Muscle layer of colon (tissue), 2 donors: ENCODE data around the gene IL31RA.

Experiments
- H3K27ac ChIP-seq: one replicate; pipeline ENCODE4 v1.7.0; 2013; ENCODE audit warnings: low read depth, mild to moderate bottlenecking, low read length, moderate library complexity
- H3K27me3 ChIP-seq, 2 donors: one replicate each; pipeline ENCODE4 v1.7.0; 2013; ENCODE audit warnings: low read length in 2 of 2, mild to moderate bottlenecking in 2 of 2; ENCODE audit not compliant: insufficient read depth in 2 of 2, control insufficient read depth in 1 of 2
- H3K36me3 ChIP-seq: one replicate; pipeline ENCODE4 v1.7.0; 2013; ENCODE audit warnings: mild to moderate bottlenecking, low read length; ENCODE audit not compliant: insufficient read depth
- H3K4me1 ChIP-seq: one replicate; pipeline ENCODE4 v1.7.0; 2013; ENCODE audit warnings: mild to moderate bottlenecking, low read length; ENCODE audit not compliant: insufficient read depth
- H3K4me3 ChIP-seq, 2 donors: one replicate each; pipeline ENCODE4 v1.7.0; 2013; ENCODE audit warnings: low read length in 2 of 2, low read depth in 1 of 2, mild to moderate bottlenecking in 1 of 2, moderate library complexity in 1 of 2
- H3K9ac ChIP-seq: one replicate; pipeline ENCODE4 v1.7.0; 2013; ENCODE audit warnings: low read length
- H3K9me3 ChIP-seq: one replicate; pipeline ENCODE4 v1.7.0; 2013; ENCODE audit warnings: mild to moderate bottlenecking, low read length
- donor health status: abdominal sarcoma.
- donor health status: Adenocarcinoma of cecum.

The IL31RA gene

DNA sequence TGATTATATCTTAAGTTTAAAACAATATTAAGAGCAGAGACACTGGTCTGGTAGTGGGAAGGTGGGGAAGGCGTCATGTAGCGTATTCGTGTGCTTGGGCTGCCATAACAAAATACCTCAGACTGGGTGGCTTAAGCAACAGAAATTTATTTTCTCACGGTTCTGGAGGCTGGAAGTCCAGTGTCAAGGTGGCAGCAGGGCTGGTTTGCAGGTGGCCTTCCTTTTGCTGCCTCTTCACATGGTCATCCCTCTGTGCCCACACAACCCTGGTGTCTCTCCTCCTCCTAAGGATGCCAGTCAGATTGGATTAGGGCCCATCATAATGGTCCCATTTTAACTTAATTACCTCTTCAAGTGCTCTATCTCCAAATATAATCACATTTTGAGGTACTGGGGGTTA is 9.6 kb downstream of the IL31RA start:
- Histone ChIP-seq H3K4me3 (no peak overlapping the region), H3K9ac (no peak overlapping the region), H3K36me3 (no peaks in the 10 kb centered on the region), H3K27ac (no peak overlapping the region), H3K9me3 (no peaks in the 10 kb centered on the region), H3K27me3 (no peaks in the 10 kb centered on the region), H3K4me1 (no peaks in the 10 kb centered on the region)

DNA sequence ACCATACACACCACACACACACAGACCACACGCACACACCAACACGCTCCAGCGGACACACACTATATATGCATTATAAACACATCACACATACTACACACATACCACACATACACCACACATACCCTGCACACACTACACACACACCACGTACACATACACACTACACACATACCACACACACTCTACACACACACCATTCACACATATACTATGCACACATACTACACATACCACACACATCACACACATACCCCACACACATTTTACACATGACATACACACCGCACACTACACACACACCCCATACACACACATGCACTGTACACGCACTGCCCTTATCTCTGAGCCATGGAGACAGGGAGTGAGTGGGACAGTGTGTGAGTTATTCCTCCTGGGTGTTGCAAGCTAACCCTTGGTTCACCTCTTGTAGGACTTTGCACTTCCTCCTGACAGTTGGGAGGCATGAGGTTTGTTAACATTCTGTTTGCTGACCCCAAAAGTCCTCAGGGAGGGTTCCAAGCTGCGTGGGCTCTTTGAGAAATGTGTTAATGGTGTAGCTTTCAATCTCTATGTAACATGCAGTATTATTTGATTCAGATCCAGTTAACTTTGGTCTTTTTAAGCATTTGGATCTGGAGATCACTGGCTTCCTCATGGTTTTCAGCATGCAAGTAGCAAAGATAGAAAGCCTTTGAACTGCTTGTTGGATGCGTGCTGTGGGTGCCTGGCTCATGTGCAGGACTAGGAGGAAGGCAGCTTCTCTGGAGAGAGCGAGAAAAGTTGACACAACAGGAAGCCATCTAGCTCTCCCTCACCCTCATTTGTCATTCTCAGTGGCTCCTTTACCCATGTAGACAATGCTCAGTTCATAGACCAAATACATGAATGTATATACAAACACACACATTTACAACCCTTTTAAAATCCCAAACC is 13.7 kb downstream of the IL31RA start:
- H3K4me3 ChIP-seq, result no peak overlapping the region
- H3K36me3 ChIP-seq, result no peaks in the 10 kb centered on the region
- no peak overlapping the region for H3K27ac ChIP-seq
- no peaks in the 10 kb centered on the region for H3K4me1 ChIP-seq
- H3K9ac ChIP-seq, result no peak overlapping the region
- H3K27me3 ChIP-seq, result no peaks in the 10 kb centered on the region
- no peaks in the 10 kb centered on the region for H3K9me3 ChIP-seq

DNA sequence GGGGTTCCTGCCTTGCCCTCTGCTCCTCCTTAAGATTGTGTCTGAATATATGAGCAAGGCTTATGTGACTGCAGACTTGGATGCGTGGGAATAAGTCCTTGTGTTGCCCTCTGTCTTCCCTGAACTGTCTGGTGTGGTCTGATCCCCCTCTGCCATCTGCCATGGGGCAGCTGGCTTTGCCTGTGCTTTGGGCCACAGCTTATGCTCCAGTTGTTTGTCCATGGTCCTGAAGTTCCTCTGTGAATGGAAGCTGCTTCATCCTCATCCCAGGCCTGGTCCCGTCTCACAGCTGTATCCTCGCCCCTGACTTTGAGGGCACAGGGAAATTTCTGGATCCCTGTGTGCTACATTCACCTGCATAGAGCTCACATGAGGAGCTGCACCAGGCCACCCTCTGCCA is 14.7 kb downstream of the IL31RA start:
- Histone ChIP-seq H3K9me3 (no peaks in the 10 kb centered on the region), H3K9ac (no peak overlapping the region), H3K4me1 (no peaks in the 10 kb centered on the region), H3K27ac (no peak overlapping the region), H3K4me3 (no peak overlapping the region), H3K36me3 (no peaks in the 10 kb centered on the region), H3K27me3 (no peaks in the 10 kb centered on the region)

DNA sequence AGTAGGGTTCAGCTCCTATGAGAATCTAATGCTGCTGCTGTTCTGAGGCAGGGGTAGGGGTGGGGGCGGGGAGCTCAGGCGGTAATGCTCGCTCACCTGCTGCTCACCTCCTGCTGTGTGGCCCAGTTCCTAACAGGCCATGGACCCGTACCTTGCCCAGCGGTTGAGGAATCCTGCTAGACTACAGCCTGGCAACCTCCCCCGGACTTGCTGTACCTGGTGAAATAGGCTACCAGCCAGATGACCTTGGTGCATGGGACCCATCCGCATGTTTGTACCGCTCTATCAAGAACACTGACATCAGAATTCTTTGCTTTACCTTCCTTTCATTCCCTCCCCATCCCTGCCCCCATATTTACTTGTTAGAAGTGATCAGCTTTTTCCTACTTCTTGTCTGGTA is 15.3 kb downstream of the IL31RA start:
- H3K4me3 ChIP-seq, result no peak overlapping the region
- H3K9me3 ChIP-seq, result no peaks in the 10 kb centered on the region
- H3K9ac ChIP-seq, result no peak overlapping the region
- H3K36me3 ChIP-seq, result no peaks in the 10 kb centered on the region
- no peak overlapping the region for H3K27ac ChIP-seq
- no peaks in the 10 kb centered on the region for H3K4me1 ChIP-seq
- H3K27me3 ChIP-seq, result no peaks in the 10 kb centered on the region

DNA sequence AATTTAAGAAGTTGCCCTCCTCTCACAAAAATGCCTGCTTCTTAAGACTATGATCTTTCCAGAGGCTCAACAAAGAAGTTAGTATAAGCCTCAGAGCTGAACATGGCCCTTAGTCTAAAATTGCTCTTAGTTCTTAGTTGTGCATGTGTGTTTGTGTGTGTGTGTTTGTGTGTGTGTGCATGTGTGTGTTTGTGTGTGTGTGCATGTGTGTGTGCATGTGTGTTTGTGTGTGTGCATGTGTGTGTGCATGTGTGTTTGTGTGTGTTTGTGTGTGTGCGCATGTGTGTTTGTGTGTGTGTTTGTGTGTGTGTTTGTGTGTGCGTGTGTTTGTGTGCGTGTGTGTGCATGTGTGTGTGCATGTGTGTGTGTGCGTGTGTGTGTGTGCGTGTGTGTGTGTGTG is 15.8 kb downstream of the IL31RA start:
- H3K9me3 ChIP-seq, result no peaks in the 10 kb centered on the region
- H3K4me3 ChIP-seq, result no peak overlapping the region
- no peaks in the 10 kb centered on the region for H3K27me3 ChIP-seq
- no peak overlapping the region for H3K9ac ChIP-seq
- no peak overlapping the region for H3K27ac ChIP-seq
- no peaks in the 10 kb centered on the region for H3K36me3 ChIP-seq
- no peaks in the 10 kb centered on the region for H3K4me1 ChIP-seq

DNA sequence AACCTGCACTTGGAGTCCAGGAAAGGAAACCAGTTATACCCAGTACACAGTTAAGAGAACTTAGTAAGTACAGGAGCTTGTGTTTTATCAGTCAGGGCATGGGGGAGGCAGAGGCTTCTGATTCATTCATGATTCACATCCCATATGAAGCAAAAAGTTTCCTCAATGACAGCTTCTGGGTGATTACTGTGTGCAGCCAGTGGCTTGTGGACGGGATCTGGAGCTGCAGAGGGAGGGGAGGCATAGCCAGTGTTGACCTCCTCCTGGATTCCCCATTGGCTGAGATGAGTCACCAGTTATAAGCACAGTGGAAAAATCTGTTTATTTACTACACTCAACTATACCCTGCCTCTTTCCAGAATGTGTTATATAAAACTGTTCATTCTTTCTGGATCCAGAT is 17.7 kb downstream of the IL31RA start:
- no peaks in the 10 kb centered on the region for H3K36me3 ChIP-seq
- no peak overlapping the region for H3K9ac ChIP-seq
- no peaks in the 10 kb centered on the region for H3K4me1 ChIP-seq
- H3K9me3 ChIP-seq, result no peaks in the 10 kb centered on the region
- H3K4me3 ChIP-seq, result no peak overlapping the region
- no peak overlapping the region for H3K27ac ChIP-seq
- no peaks in the 10 kb centered on the region for H3K27me3 ChIP-seq

DNA sequence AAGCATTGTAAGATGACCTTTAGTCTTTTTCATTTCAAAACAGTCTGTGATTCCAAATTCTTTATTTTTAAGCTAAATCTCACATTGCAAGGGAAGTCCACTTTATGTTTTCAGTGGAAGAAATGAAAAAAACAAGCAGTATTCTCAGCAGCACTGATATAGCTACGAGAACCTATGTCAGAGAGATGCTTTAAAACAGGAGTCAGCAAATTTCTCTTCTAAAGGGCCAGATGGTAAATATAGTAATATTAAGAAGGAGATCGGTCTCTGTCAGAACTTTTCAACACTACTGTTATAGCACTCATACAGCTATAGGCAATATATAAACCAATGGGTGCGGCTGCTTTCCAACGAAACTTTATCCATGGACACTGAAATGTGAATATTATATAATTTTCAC is 18.7 kb downstream of the IL31RA start:
- H3K27me3 ChIP-seq, result no peaks in the 10 kb centered on the region

DNA sequence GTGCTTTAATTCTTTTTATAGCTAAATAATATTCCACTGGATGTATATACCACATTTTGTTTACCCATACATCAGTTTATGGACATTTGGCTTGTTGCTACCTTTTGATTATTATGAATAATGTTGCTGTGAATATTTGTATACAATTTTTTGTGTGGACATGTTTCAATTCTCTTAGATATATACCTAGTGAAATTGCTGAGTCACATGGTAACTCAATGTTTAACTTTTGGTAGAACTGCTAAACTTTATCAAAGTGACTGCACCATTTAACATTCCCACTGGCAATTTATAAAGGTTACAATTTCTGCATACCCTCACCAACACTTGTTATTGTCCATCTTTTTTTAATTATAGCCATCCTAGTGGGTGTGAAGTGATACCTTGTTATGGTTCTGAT is 22.1 kb downstream of the IL31RA start:
- Histone ChIP-seq H3K9me3 (no peaks in the 10 kb centered on the region), H3K4me1 (no peaks in the 10 kb centered on the region), H3K36me3 (no peaks in the 10 kb centered on the region), H3K27me3 (no peaks in the 10 kb centered on the region), H3K9ac (no peak overlapping the region), H3K4me3 (no peak overlapping the region), H3K27ac (no peak overlapping the region)

More for the DNA sequence above, 18.7 kb downstream of the IL31RA start:
- no peak overlapping the region for H3K27ac ChIP-seq
- no peaks in the 10 kb centered on the region for H3K4me1 ChIP-seq
- H3K36me3 ChIP-seq, result no peaks in the 10 kb centered on the region
- no peak overlapping the region for H3K4me3 ChIP-seq
- H3K9me3 ChIP-seq, result no peaks in the 10 kb centered on the region
- H3K9ac ChIP-seq, result no peak overlapping the region

DNA sequence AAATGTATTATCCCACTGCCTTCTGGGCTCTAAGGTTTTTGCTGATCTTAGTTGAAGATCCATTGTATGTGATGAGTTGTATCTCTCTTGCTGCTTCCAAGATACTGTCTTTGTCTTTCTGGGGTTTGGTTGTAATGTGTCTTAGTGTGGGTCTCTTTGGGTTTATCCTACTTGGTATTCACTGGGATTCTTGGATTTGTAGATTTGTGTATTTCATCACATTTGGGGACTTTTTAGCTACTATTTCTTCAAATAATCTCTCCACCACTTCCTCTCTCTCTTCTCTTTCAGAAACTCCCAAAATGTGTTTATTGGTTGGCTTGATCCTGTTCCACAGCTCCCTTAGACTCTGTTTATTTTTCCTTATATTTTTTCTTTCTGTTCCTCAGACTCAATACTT is 26.5 kb downstream of the IL31RA start:
- Histone ChIP-seq H3K27ac (no peak overlapping the region), H3K4me1 (no peaks in the 10 kb centered on the region), H3K27me3 (no peaks in the 10 kb centered on the region), H3K4me3 (no peak overlapping the region), H3K9me3 (no peaks in the 10 kb centered on the region), H3K36me3 (no peaks in the 10 kb centered on the region), H3K9ac (no peak overlapping the region)

DNA sequence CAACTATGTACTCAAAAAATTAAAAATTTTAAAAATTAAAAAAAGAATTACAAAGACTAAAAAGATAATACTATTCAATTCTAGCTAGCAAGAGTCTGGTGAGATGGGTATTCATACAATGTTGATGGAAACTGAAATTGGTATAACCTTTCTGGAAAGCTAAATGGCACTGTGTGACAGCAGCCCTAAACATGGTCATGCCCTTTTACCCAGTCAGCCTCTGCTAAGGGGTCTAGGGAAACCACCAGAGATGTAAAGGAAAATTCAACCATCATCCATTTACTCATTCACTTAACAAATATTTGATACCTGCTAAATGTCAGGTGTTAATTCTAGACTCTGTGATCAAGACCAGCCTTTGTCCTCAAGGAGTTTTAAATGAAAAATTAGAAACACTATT is 29.3 kb downstream of the IL31RA start:
- Histone ChIP-seq H3K36me3 (no peaks in the 10 kb centered on the region), H3K27ac (no peak overlapping the region), H3K9ac (no peak overlapping the region)

DNA sequence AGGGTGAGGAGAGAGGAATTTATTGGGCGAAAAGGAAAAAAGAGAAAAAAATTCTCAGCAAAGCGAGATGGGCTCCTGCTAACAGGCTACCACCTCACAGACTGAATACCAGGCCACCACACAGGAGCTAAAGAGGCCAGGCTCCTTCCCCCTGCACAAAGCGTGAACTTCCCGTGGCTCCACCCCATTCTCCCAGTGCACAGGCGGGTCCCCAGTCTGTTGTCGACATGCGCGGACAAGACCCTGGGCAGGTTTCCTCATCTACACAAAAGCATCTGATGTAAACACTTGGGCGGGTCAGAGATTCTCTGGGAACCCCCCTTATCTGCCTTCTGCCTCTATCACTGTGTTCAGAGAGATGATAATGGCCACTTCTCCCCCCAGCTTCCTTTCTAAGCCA is 34.2 kb downstream of the IL31RA start:
- Histone ChIP-seq H3K4me1 (no peaks in the 10 kb centered on the region), H3K9me3 (no peaks in the 10 kb centered on the region), H3K9ac (no peak overlapping the region), H3K4me3 (no peak overlapping the region), H3K27ac (no peak overlapping the region), H3K36me3 (no peaks in the 10 kb centered on the region), H3K27me3 (no peaks in the 10 kb centered on the region)

More for the DNA sequence above, 29.3 kb downstream of the IL31RA start:
- Histone ChIP-seq H3K27me3 (no peaks in the 10 kb centered on the region), H3K4me3 (no peak overlapping the region), H3K9me3 (no peaks in the 10 kb centered on the region), H3K4me1 (no peaks in the 10 kb centered on the region)

DNA sequence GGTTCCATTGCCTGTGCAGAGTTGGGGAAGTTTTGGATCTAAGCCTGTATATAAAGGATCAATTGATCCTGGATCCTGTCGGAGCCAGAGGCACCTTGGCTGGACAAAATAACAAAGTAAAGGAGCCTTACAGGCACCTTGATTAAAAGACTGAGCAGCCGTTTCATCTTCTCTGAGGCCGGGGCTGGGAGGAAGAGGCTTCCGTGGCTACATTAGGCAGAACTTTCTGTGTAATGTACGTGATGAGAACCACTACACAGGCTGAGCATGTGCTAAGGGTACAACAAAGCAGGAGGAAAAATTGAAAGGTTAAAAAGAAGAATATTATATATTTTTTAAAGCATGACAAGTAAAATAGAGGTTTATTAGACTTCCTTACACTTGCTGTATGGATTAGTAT is 37.0 kb downstream of the IL31RA start:
- Histone ChIP-seq H3K9ac (no peak overlapping the region), H3K36me3 (no peaks in the 10 kb centered on the region), H3K4me1 (no peaks in the 10 kb centered on the region), H3K27me3 (no peaks in the 10 kb centered on the region), H3K4me3 (no peak overlapping the region), H3K27ac (no peak overlapping the region), H3K9me3 (no peaks in the 10 kb centered on the region)
